Suprapubic skin (tissue), 4 donors: ENCODE measurements around the gene CASQ2. TPM values are rescaled to one million over a fixed set of nuclear protein-coding genes. Genes with fewer than 3 reads are reported as not detected.

Experiments
- DNase-seq, 2 donors: peaks; one replicate each; pipeline ENCODE4 v3.0.0-alpha.2; 2019; ENCODE audit warnings: low spot score in 2 of 2
- H3K27ac ChIP-seq: fragments of 200-600 bp; sonication (generic); one replicate; pipeline ENCODE4 v1.5.1; 2019
- H3K27me3 ChIP-seq: fragments of 200-600 bp; sonication (generic); one replicate; pipeline ENCODE4 v1.5.1; 2019
- H3K36me3 ChIP-seq: fragments of 200-600 bp; sonication (generic); one replicate; pipeline ENCODE4 v1.5.1; 2019
- H3K4me1 ChIP-seq: fragments of 200-600 bp; sonication (generic); one replicate; pipeline ENCODE4 v1.5.1; 2019
- H3K4me3 ChIP-seq: fragments of 200-600 bp; sonication (generic); one replicate; pipeline ENCODE4 v1.5.1; 2019; ENCODE audit warnings: mild to moderate bottlenecking
- H3K9me3 ChIP-seq: fragments of 200-600 bp; sonication (generic); one replicate; pipeline ENCODE4 v1.5.1; 2019
- EP300 ChIP-seq: sonication (generic); formaldehyde crosslinking; IDR thresholded peaks from one replicate; pipeline ENCODE4 v1.6.1; 2017; ENCODE audit warnings: antibody characterized with exemption
- POLR2A ChIP-seq, 2 donors: fragments of 450-650 bp; IDR thresholded peaks; one replicate each; pipeline ENCODE4 v1.6.1; 2017; ENCODE audit warnings: antibody characterized with exemption in 2 of 2, mild to moderate bottlenecking in 2 of 2, moderate library complexity in 2 of 2
- POLR2AphosphoS5 ChIP-seq, 3 donors: sonication (generic); formaldehyde crosslinking; IDR thresholded peaks; one replicate each; pipeline ENCODE4 v1.6.1; 2017; ENCODE audit warnings: antibody characterized with exemption in 3 of 3
- WGBS: methylation state at CpG from one replicate; pipeline ENCODE4 v1.1.5; 2018; 5-methylcytosine and 5-hydroxymethylcytosine counted together
- total RNA-seq, 4 donors: library from RNA; depleted of rRNA; stranded (reverse); fragments of >200 nt; gene quantifications; one replicate each; pipeline ENCODE4 v1.1.0, GENCODE V29; 2016
- TF ChIP-seq, protein P1 (sequence below), 2 donors: fragments of 200-600 bp in 1 of 2; fragments of 450-650 bp in 1 of 2; sonication (generic) in 1 of 2; IDR thresholded peaks; one replicate each; pipeline ENCODE4 v1.5.1; 2016 to 2019; ENCODE audit warnings: antibody characterized with exemption in 2 of 2, mild to moderate bottlenecking in 1 of 2, moderate library complexity in 1 of 2

Gene CASQ2
- total RNA-seq, 4 donors from 2014 or later: 1.5 to 3.6 (median 2.5) TPM

DNA sequence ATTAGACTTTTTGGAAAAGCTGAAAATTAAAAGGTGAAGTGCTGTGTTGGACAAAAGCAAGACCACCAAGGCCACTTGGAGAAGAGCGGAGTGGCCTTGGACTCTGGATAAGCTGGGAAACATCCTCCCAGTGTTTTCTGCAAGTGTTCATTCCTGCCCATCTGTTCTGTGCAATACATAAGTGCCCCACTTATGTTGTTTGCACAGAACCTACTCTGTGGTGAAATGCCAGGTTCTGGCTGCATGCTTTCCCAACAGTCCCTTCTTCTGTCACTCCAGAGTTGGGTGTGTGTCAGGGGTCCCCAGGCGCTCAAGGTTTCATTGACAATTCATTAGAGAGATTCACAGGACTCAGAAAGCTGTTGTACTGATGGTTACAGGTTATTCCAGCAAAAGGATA, 42.1 kb upstream of the CASQ2 start:
- 91% methylated on average over 2 of the region's 2 CpGs for WGBS
- TF ChIP-seq, protein P1, sequence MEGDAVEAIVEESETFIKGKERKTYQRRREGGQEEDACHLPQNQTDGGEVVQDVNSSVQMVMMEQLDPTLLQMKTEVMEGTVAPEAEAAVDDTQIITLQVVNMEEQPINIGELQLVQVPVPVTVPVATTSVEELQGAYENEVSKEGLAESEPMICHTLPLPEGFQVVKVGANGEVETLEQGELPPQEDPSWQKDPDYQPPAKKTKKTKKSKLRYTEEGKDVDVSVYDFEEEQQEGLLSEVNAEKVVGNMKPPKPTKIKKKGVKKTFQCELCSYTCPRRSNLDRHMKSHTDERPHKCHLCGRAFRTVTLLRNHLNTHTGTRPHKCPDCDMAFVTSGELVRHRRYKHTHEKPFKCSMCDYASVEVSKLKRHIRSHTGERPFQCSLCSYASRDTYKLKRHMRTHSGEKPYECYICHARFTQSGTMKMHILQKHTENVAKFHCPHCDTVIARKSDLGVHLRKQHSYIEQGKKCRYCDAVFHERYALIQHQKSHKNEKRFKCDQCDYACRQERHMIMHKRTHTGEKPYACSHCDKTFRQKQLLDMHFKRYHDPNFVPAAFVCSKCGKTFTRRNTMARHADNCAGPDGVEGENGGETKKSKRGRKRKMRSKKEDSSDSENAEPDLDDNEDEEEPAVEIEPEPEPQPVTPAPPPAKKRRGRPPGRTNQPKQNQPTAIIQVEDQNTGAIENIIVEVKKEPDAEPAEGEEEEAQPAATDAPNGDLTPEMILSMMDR (IDR thresholded peaks at IDR 0.05): no peak
- no peak for TF ChIP-seq POLR2A (IDR thresholded peaks at IDR 0.05)
- no peak for TF ChIP-seq EP300
- TF ChIP-seq POLR2AphosphoS5 (IDR thresholded peaks at IDR 0.05): no peak
- Histone ChIP-seq H3K4me1 (peaks cover 19% of the 10 kb centered on the region), H3K4me3 (no peak overlapping the region), H3K9me3 (no peaks in the 10 kb centered on the region), H3K27ac (no peak overlapping the region), H3K27me3 (no peaks in the 10 kb centered on the region), H3K36me3 (no peaks in the 10 kb centered on the region)
- no peak for DNase-seq

DNA sequence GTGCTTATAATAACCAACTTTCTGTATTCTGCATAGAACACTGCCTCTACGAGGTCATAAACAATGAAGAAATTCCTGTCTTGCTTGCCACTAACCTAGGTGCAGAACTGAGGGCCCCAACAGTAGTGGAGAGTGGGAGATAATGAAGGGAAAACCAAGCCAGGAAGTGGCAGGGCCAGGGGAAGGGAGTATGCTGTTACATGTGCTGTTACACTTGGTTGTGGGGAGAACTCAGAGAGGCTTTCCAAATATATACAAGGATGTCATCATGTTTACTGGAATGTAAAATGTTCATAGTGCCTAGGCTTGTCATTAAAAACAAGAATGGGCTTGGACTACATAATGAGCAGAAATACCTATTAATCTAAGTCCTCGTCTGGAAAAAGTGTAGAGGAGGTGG, 41.3 kb upstream of the CASQ2 start:
- Histone ChIP-seq H3K9me3 (no peaks in the 10 kb centered on the region), H3K4me3 (no peak overlapping the region), H3K27ac (no peak overlapping the region), H3K27me3 (no peaks in the 10 kb centered on the region), H3K4me1 (peaks cover 11% of the 10 kb centered on the region), H3K36me3 (no peaks in the 10 kb centered on the region)
- WGBS: 45% methylated on average over 2 of the region's 2 CpGs
- TF ChIP-seq EP300: no peak
- TF ChIP-seq, protein P1 (IDR thresholded peaks at IDR 0.05): no peak
- TF ChIP-seq POLR2AphosphoS5 (IDR thresholded peaks at IDR 0.05): no peak
- TF ChIP-seq POLR2A (IDR thresholded peaks at IDR 0.05): no peak
- DNase-seq: no peak

DNA sequence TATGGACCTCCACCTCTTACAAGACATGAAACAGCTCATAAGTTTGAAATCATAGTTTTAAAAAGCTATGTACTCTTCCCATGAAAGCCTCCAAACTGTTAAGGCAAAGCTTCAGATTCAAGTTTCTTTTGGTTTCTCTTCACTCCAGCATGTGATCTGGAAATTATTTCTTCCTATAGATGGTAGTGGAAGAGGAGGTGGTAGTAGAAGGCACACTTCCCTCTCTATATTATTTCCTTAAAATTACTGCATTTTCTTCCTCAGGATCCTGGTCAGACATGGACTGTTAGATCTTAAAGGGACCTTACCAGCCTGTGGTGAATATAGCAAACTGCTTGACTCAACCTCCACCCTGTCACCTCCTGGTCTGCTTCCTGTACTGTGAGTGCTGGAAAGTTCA, 40.6 kb upstream of the CASQ2 start:
- H3K4me3 ChIP-seq: no peak overlapping the region
- H3K36me3 ChIP-seq: no peaks in the 10 kb centered on the region
- no peak overlapping the region for H3K27ac ChIP-seq
- no peak for DNase-seq
- H3K27me3 ChIP-seq: no peaks in the 10 kb centered on the region
- H3K9me3 ChIP-seq: no peaks in the 10 kb centered on the region
- peaks cover 7% of the 10 kb centered on the region for H3K4me1 ChIP-seq
- TF ChIP-seq POLR2AphosphoS5 (IDR thresholded peaks at IDR 0.05): no peak
- TF ChIP-seq EP300: no peak
- TF ChIP-seq, protein P1 (IDR thresholded peaks at IDR 0.05): no peak
- no peak for TF ChIP-seq POLR2A (IDR thresholded peaks at IDR 0.05)

DNA sequence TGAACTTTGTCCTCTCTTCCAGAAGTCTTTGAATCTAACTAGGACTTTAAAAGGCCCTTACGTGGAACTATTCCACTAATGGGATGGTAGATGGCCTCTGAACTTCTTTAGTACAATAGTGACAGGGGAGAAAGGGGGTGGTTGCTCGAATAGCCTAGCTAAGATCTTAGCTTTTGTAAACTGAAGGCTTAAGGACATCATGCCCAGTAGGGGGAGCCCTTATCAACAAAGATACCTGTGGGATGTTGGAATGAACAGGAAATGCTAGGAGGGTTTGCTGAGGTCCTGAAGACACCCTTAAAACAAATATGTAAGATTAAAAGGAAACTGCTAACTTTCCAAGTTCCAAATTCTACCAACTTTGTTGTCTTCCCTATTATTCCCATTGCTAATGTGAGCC, 39.2 kb upstream of the CASQ2 start:
- no peaks in the 10 kb centered on the region for H3K36me3 ChIP-seq
- no peak overlapping the region for H3K4me3 ChIP-seq
- 13% methylated on average over 2 of the region's 2 CpGs for WGBS
- no peaks in the 10 kb centered on the region for H3K9me3 ChIP-seq
- peaks cover 7% of the 10 kb centered on the region for H3K4me1 ChIP-seq
- H3K27me3 ChIP-seq: no peaks in the 10 kb centered on the region
- H3K27ac ChIP-seq: no peak overlapping the region
- no peak for TF ChIP-seq POLR2A (IDR thresholded peaks at IDR 0.05)
- TF ChIP-seq, protein P1 (IDR thresholded peaks at IDR 0.05): peak; percentile 43 to 56
- DNase-seq: no peak

DNA sequence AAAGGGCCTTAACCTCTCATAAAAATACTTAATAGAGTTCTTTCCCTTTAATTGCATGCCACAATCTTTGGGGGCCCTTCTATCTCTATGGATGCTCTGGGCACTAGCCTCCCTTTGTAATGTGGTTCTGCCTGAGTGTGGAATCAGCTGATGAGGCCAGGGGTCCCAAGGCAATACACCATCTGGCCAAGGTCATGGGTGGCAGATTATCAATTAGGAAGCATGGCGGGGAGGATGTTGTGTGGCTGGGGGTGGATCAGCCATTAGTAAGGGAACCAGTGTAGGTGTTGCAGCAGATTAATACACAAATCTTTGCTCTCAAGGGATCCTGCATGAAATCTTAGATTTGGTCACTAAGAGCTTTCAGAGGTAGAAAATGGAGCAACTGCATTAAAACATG, 37.1 kb upstream of the CASQ2 start:
- Histone ChIP-seq H3K4me3 (no peak overlapping the region), H3K9me3 (no peaks in the 10 kb centered on the region), H3K27me3 (no peaks in the 10 kb centered on the region), H3K4me1 (peaks cover 5% of the 10 kb centered on the region), H3K36me3 (no peaks in the 10 kb centered on the region), H3K27ac (no peak overlapping the region)
- TF ChIP-seq, protein P1 (IDR thresholded peaks at IDR 0.05): no peak
- TF ChIP-seq POLR2AphosphoS5 (IDR thresholded peaks at IDR 0.05) (no peak), POLR2A (IDR thresholded peaks at IDR 0.05) (no peak), EP300 (no peak)
- DNase-seq: no peak
- WGBS: 100% methylated on average over 1 of the region's 1 CpG
